Neural progenitor cell (in vitro differentiated cells): ENCODE data around the gene MANSC4.

Experiments used
- CTCF ChIP-seq: fragments of 200-600 bp; sonication (generic); IDR thresholded peaks from 2 replicates; pipeline ENCODE4 v1.5.1; 2017; ENCODE audit warnings: antibody characterized with exemption, mild to moderate bottlenecking
- EZH2 ChIP-seq: fragments of 200-600 bp; sonication (generic); IDR thresholded peaks from 2 replicates; pipeline ENCODE4 v1.6.1; 2017; ENCODE audit warnings: antibody characterized with exemption, mild to moderate bottlenecking, moderate library complexity
- EZH2phosphoT487 ChIP-seq: fragments of 200-600 bp; sonication (generic); IDR thresholded peaks from 2 replicates; pipeline ENCODE4 v1.6.1; 2017; ENCODE audit warnings: antibody characterized with exemption

DNA sequence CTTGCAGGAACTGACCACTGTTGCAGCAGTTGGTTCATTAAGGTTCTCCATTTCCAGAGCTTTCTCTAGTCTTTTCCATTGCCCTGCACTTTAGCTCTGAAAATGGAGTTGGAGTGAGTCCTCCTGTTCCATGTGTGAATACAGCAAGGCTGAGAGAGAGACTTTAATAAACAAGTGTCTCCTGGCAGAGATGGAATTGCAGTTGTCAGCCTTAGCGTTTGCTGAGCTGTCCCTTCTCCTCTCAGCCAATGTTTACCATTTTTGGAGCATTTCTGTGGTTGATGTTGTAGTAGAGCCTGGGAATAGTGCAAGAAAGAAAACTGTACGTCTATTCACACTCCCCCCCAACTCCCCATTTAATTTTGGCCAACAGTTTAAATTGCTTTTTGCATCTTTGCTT, 7.5 kb upstream of the MANSC4 start:
- TF ChIP-seq EZH2phosphoT487 (no peak), CTCF (no peak), EZH2 (no peak)
